Esophagus muscularis mucosa (tissue), 3 donors: Measurements from ENCODE around the gene PRTN3.

Experiments used
- POLR2A ChIP-seq: fragments of 450-650 bp; IDR thresholded peaks from one replicate; pipeline ENCODE4 v1.6.1; 2017; ENCODE audit warnings: antibody characterized with exemption, moderate library complexity, mild to moderate bottlenecking, low read depth
- POLR2AphosphoS5 ChIP-seq, 2 donors: sonication (generic); formaldehyde crosslinking; IDR thresholded peaks; one replicate each; pipeline ENCODE4 v1.6.1; 2017; ENCODE audit warnings: antibody characterized with exemption in 2 of 2
- TF ChIP-seq, protein P1 (sequence below), 3 experiments: fragments of 200-600 bp in 2 of 3; fragments of 450-650 bp in 1 of 3; sonication (generic) in 2 of 3; IDR thresholded peaks; one replicate each; pipeline ENCODE4 v1.5.1; 2017 to 2019; ENCODE audit warnings: antibody characterized with exemption in 3 of 3, mild to moderate bottlenecking in 2 of 3, moderate library complexity in 1 of 3

DNA sequence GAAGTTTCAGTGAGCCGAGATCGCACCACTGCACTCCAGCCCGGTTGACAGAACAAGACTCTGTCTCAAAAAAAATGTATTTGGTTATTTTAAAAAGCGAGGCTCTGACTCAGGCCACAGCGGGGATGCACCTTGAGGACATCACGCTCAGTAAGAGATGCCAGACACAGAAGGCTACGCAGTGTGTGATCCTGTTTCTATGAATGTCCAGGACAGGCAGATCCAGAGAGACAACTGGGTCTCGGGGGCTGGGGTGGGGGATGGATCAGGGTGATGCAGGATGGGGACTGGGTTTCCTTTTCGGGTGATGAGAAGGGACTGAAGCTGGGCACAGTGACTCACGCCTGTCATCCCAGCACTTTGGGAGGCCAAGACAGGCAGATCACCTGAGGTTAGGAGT, 46.8 kb downstream of the PRTN3 start:
- TF ChIP-seq, protein P1, sequence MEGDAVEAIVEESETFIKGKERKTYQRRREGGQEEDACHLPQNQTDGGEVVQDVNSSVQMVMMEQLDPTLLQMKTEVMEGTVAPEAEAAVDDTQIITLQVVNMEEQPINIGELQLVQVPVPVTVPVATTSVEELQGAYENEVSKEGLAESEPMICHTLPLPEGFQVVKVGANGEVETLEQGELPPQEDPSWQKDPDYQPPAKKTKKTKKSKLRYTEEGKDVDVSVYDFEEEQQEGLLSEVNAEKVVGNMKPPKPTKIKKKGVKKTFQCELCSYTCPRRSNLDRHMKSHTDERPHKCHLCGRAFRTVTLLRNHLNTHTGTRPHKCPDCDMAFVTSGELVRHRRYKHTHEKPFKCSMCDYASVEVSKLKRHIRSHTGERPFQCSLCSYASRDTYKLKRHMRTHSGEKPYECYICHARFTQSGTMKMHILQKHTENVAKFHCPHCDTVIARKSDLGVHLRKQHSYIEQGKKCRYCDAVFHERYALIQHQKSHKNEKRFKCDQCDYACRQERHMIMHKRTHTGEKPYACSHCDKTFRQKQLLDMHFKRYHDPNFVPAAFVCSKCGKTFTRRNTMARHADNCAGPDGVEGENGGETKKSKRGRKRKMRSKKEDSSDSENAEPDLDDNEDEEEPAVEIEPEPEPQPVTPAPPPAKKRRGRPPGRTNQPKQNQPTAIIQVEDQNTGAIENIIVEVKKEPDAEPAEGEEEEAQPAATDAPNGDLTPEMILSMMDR (IDR thresholded peaks at IDR 0.05) = no peak
- TF ChIP-seq POLR2A (no peak), POLR2AphosphoS5 (IDR thresholded peaks at IDR 0.05) (no peak)
